Stimulated activated CD8-positive, alpha-beta memory T cell treated with anti-CD3 and anti-CD28 coated beads, Interleukin-4, amount 100 ng/mL, for 48 hours (primary cell): Measurements from ENCODE around the gene CMIP.

Experiments used
- DNase-seq: peaks from one replicate; pipeline ENCODE4 v3.0.0-alpha.2; 2020

The CMIP gene

DNA sequence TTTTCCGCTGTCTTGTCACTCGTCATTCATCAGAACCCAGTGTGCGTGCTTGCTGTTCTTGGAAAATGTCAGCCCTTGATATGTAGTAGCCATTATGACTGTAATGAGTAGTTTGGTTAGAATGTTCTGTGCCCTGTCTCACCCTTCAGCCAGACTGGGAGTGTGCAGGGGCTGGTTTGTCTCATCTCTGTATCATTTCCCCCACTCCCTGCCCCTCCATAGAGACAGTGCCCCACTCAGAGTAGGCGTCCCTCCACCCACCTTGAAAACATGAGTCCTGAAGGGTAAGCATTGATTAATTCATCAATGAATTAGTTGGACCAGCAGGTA lies 197.5 kb downstream of the CMIP start:
- DNase-seq, result no peak

DNA sequence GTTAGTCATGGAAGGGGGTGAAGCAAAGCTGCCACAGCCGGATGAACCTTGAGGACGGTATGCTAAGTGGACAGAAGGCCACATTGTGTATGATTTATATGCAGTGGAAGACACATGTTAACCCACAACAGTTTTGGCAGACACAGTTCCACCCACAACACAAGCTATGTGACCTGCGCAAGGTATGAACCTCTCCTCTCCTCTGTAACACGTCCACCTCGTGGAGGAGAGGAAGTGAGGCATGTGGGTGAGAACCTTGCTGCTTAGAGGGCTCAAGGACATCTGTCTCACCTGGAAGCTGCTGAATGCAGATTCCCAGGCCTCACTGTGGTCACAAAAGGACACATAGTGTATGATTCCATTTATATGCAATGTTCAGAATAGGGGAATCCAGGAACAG lies 198.3 kb downstream of the CMIP start:
- DNase-seq, result no peak

DNA sequence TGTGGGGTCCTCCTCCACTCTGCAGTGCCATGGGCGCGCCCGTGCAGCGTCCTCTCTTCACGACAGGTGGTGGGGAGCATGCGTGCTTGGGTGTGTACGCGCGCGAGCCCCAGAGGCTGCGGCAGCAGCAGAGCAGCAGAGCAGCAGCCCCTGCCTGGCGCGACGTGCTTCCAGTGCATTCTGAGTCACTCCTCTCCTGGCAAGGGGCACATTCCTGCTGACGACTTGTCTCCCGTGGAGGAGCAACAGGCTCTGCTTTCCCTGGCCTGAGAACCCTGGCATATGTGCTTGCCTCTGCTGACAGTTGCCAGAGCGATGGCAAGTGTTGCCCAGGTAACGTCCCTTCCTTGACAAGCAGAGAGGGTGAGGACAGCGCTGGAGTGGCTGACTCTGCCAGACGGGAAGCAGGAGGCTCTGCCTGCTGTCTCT lies 200.7 kb downstream of the CMIP start:
- no peak for DNase-seq

DNA sequence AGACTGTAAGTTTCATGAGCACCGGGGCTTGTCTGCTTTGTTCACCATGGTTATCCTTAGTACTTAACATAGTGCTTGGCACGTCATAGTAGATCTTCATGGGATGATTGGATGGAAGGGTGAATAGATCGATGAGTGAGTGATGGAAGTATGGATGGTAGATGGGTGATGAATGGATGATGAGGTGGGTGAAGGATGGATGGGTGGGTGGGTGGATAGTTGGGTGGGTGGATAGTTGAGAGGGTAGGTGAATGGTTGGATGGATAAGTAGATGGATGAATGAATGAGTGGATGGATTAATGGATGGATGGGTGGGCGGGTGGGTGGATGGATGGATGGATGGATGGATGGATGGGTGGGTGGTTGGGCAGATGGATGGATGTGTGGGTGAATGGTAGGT lies 201.3 kb downstream of the CMIP start:
- DNase-seq, result no peak

DNA sequence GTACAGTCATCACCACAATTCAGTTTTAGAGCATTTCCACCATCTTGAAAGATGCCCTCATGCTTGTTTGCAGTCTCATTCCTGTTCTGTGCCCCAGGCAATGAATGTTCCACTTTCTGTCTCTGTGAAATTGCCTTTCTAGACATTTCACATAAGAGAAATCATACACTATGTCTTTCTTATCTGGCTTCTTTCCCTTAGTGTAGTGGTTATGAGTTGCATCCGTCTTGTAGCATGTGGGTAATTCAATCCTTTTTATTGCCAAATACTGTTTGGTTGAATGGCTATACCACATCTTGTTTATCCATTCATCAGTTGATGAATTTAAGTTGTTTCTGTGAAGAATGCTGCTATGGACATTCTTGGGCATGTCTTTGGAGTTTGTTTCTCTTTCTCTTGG lies 202.0 kb downstream of the CMIP start:
- DNase-seq, result no peak

DNA sequence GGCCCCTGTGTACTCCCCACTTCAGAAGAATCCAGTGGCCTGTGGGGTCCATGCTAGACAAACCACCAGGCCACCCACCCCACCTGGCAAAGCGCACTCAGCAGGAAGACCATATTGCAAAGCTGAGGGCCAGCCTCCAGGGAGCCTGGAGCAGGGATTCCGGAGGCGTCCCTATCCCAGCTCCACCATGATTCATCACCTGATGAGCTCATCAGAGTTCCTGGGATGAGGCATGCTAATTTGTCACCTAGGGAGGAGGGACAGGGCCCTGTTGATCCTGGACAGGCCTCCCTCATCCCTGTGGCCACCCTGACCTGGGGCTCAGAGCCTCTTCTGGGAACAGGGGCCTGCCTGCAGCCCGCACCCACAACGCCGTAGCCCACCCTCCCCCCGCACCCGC lies 202.9 kb downstream of the CMIP start:
- no peak for DNase-seq

DNA sequence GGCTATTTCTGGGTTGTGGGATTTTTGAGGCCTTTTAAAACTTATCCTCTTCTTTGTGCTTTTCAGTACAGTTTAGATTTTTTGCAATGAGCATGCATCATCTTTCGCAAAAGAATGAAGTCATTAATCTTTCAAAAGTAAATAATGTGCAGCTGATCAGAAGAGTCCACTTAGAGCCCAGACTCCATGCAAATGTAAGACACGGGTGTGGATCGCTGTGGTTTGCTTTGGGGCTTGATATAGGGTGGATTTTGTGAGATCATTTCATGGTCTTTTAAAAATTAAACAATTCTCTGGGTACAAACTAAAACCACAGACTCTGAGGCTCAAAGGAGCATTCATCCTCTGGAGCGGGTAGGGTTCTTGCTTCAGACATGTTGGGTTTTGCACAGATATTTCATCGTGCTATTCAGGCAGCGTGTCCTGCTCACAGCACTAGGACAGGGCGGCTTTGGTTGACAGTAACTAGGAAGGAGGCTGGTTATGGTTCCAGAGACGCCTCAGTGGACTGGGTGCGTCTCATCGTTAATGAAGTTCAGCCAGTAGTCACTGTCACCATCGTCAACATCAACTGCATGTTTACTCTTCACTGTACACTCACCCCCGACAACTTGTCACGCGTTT lies 205.1 kb downstream of the CMIP start:
- no peak for DNase-seq

DNA sequence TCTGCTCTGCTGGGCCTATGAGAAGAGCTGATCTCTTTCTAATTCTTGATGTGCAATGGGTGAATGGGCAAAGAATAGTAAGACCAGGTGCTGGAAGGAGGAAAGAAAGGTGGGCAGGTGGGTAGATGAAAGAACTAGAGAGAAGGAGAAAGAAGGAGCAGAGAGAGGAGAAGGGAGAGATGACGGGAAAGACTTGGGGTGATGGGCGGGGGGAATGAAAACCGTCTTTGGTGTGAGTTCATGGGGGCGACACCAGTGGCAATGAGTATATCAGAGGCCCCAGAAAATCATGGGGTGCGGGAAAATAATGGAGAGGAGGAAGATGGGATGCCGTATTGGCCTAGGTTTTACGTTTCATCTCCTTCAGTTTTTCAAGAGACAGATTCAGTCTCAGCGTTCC lies 205.7 kb downstream of the CMIP start:
- no peak for DNase-seq

DNA sequence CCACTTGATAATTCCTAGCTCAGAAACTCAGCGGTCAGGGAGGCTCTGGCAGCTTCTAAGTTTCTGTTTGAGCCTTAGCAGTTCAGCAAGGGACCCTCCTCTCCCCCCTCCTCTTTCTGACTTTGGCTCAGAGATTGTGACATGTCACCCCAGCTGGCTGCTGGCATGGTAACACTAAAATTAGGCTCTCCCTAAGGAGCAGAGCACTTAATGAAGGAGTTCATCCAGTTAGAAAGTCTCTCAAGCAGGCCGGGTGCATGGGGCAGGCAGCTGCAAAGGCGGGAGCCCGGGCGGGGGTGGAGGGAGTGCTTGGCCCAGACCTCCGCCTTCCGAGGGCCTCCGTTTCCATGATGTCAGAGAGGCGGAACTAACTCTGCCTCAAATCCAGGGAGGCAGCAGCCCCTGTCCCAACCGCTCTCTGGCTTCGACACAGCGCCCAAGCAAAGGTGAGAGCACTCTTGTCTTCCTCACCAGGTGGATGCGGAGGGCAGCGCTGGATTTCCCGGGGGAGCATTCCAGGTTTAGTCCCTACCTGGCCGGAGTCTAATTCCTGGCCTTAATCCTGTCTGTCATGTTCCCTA lies 206.5 kb downstream of the CMIP start:
- DNase-seq, result no peak

DNA sequence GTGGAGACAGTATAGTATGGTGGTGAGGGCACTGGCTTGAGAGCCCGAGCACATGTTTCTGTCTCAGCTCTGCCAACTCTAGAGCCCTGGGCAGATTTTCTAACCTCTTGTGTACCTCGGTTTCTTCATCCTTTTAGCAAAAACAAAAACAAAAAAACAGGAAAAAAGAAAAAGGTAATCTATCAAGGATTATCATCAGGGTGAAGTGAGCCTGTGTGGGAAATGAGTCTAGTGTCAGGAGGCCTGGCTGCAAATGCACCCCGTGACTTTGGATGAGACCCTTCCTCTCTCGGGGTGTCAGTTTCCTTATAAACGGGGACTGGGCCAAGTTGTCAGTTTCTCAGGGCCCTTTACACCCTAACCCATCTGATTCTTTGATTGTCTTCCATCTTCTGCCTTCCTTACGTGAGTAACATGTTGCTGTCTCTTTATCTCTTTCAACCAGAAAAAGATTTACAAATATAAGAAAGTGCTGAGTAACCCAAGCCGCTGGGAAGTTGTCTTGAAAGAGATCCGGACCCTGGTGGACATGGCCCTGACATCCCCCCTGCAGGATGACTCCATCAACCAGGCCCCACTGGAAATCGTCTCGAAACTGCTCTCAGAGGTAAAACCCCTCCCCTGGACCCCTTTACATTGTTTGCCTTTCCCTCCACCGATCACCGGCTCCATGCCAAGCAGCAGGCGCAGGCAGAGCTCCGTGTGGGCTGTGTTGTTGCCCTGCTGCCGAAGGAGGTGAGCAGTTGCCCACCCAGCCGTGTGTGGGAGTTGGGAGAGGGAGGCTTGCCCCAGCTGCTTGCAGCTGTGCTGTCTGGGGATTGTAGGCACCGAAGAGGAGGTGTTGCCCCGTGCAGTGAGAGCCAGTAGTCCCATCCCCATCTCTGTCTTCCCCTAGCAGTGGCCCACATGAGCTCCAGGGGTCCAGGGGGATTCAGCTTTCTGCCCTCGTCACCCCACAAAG lies 207.4 kb downstream of the CMIP start:
- no peak for DNase-seq

DNA sequence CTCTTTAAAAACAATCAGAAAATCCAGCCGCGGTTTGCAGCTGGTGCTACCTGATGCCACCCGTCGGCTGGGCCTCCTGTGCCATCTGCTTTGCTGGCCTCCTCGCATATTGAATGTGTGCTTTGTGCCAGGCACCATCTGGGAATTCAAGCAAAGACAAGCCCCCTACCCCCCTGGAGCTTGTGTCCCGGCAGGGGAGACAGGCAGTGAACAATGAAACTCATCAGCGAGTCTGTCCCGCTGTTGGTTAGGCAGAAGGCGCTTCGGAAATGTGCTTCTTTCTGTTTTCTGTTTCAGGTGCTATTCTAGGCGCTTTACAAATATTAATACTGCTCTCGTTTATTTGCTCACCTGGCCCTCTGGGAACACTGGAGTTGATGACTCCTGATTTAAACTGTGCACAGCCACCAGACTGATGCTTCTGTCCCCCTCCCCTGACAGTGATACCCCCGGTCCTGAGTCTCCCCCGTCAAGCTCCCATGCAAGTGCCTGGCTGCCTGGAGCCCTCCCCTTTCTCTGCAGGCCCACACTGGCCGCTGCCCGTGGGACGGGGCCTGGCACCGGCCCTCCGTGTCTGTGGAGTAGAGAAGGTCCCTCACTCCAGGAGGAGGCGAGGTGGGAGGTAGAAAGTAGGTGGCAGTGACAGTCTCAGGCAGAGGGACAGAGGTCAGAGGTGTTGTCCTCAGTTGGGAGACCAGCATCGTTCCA lies 208.3 kb downstream of the CMIP start:
- no peak for DNase-seq

DNA sequence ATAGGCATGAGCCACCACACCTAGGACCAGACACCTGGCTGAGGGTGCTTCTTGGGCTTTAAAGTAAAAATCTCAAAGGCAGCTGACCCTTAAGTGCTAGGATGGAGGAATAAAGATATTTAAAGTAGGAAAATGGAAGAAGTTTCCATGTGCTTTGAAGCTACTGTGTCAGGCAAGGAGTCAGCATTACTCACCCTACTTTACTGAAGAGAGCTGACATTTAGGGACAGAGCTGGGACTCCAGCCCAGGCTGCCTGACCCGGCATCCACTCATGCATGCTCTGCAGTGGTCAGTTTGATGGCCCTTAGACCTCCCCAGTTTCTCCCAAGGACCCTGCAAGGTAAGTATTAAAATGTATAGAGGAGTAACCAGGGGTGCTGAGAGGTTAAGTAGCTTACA lies 209.7 kb downstream of the CMIP start:
- DNase-seq, result no peak

DNA sequence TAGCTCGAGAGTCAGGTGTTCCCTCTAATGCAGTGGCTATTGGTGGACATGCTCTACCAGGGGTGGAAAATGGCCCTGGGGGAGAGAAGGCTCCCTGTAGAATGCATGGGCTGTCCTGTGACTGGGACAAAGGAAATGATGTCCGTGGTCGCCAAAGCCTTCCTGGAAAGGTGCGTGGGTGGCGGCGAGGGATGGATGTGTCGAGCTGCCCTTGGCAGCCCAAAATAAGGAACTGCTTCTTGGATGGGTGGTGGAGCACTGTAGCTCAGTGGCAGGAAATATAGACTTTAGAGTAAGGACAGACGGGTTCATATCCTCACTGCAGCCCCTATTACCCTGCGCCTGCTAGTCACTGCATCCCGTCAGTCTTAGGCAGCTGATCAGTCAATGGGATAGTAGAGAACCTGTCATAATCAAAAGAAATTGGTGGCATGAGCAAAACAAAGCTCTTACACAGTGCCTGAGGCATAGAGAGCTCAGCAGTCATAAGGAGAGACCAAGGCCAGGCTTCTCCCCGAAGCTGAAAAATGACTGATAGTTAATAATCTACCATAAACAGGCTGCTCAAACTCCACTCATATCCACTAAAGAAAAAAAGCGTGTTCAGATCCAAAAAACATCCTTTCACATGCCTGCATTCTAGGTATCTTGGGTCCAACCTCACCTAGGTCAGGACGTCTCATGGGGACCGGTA lies 211.0 kb downstream of the CMIP start:
- DNase-seq, result no peak

DNA sequence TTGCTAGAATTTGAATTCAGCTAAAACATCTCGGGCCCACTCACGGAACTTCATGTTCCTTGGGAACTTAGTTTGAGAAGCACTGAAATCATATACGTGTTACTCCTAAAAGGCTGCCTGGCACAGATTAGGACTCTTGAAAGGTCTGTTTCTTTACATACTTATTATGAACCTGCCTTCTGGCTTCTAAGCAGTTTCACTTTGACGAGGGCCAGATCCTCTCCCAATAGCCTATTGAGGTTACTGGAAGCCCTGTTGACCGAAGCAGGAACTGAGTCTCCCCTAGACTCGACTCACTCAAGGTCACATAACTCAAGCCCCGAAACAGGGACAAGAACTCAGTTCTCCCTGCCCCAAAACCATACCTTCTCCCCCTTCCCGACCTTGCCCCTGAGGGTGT lies 212.6 kb downstream of the CMIP start:
- DNase-seq, result no peak

DNA sequence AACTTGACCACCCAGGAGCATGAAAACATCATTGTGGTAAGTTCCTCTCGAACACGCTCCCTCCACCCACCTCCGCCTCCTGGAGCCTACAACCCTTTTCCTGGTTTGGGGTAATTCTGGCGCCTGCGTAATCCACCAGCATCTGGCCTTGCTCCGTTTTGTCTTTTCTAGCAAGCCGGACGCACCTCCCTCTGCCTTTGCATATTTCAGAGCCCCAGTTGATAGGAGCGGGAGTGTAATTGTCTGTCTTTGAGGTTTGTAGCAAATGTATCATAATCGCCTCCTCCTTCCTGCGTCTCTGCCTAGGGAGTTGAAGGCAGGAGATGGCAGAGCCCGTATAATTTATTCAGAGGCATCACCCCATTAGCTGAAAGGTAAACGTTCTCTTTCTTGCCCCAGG lies 213.2 kb downstream of the CMIP start:
- no peak for DNase-seq

DNA sequence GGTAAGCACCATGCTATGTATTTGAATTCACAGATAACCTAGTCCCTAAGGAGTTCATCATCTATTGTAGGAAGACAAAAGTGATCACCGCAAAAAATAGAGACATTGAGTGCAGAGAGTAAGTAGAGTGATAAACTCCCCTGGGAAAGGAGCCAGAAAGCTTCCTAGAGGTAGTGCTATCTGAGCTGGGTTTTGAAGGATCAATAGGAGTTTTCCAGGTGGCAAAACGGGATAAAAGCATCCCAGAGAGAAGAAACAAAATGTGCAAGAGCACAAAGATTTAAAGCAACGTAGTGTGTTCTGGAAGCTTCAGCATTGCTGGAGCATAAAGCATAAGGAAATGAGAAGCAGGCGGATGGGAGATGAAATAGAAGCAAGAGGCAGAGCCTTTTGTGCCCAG lies 213.8 kb downstream of the CMIP start:
- no peak for DNase-seq

DNA sequence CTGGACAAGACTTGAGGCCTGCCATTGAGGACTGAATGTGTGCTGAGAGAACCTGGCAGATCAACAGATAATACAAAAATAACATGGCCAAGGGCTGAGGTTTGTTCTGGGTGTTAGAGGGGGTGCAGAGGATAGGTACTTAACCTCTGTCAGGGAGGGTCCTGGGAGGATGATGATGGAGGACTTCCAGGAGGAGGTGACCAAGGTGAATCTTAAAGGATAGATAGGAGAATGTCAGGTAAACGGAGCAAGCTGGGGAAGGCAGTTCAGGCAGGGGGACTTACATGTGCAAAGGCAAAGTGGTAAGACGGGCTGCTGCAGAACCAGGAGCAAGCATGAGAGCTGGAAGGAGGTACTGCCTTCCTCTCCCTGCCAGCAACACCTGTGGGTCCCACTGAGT lies 214.6 kb downstream of the CMIP start:
- no peak for DNase-seq

DNA sequence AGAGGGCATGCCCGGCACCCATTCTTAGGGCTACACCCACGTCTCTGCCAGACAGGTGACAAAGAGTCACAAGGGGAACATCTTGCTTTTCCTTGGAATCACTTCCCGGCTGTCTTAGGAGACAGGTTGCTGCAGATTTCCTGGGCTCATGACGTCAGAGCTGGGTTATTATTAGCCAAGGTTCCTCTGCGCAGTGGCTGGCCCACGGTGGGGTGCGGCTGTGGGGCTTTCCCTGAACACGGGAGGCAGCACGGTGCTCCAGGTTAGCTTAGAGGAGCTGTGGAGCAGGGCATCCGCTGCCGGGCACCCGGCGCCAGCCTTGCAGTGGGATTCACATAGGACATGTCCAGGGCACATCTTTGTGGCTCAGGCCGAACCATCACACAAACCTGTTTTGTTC lies 216.5 kb downstream of the CMIP start:
- no peak for DNase-seq

DNA sequence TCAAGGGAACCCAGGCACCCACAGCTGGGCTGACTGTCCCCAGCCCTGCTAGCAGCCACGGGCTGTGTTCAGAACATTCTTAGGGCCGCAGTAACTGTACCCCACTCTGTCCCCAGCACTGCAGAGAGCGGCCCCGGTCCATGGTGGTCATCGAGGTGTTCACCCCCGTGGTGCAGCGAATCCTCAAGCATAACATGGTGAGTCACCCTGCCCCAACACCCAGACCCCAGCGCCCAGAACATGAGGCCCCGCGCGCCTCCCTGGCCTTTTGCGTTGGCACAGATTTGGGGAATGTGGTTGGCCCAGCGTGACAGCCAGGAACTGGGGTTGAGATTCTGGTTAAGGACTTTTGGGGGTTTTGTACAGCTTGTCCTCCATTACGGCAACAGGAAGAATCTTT lies 219.5 kb downstream of the CMIP start:
- no peak for DNase-seq

DNA sequence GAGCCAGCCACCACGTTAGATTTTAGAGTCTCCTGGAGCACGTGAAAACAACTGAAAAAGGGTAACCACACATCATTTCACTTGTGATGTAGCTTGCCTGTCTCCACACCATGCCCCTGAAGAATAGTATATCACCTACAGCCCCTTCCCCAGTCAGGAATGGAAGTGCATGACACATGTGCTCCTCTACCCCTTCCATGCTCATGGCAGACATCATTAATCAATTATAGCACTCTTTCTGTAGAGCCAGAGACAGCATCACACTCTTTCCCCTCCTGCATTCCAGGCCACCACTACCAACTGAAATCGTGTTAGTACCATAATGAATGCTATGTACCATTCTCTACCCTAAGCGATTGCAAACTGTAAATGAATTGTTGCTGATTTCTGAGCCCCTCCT lies 221.0 kb downstream of the CMIP start:
- no peak for DNase-seq

DNA sequence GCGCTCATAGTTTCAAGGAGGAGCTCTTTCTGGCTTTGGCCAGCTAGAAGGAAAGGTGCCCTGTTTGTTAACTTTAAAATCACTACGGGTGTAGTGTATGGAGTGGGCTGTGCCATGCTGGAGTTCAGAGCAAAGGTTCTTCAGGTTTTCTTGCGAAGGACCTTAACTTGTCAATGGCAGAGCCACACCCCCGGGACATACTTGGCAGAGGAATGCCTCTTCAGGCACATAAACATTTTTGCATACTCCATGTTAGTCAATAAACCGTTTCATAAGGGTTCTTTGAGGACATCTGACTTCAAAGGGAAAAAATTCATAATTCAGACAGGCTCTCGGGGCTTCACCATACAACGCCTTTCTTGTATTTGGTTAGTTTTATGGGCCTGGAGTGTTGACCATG lies 221.5 kb downstream of the CMIP start:
- no peak for DNase-seq

DNA sequence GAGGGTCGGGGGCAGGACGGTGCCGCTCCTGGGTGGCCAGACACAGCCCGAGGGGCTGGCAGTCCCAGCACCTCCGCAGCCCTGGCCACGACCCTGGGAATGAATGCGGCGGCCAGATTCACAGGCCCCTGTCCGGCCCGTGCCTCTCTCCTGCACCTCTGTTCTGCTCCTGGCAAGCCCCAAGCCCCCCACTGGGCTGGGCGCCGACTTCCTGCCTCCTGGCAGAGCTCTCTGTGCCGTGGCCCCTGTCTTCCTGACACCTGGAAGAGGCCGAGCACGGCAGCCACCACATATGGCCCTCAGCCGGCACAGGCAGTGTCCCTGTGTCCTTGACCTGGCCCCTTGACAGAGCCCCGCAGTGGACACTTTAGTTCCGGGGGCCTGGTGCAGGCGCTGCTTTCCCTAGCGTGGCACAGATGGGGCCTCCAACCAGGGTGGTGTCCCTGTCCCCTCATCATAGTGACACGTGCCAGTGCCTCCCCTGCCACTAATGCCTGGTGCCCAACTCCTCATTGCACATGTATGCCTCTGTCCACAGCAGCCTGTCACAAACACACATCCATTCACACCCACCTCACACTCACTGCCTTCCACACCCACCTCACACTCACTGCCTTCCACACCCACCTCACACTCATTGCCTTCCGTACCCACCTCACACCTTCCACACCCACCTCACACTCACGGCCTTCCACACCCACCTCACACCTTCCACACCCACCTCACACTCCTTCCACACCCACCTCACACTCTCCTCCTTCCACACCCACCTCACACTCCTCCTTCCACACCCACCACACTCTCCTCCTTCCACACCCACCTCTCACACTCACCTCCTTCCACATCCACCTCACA lies 223.9 kb downstream of the CMIP start:
- no peak for DNase-seq
